ENCODE data around the gene ZBTB46.
"Not testable (repeated sequence)": the region's sequence is repeated elsewhere in the genome, so short reads cannot be mapped to it uniquely, and the experiment has no call there.

ZBTB46 gene

GRCh38 chr20:63778857-63779256, 52.2 kb downstream of the ZBTB46 start:
- DNase-seq (ENCODE audit: low read depth) = no peak
- H3K4me3 ChIP-seq (ENCODE audit: low read depth, low read length) = no peak overlapping the region
- no peak for TF ChIP-seq CTCF (IDR thresholded peaks at IDR 0.05; ENCODE audit: low read depth, low read length, missing control alignments)

GRCh38 chr20:63778034-63778752, 52.9 kb downstream of the ZBTB46 start:
- TF ChIP-seq CTCF (IDR thresholded peaks at IDR 0.05; ENCODE audit: low read depth, low read length, missing control alignments) = no peak
- no peak for DNase-seq (ENCODE audit: low read depth)
- H3K4me3 ChIP-seq (ENCODE audit: low read depth, low read length) = no peak overlapping the region

GRCh38 chr20:63777614-63778013, 53.5 kb downstream of the ZBTB46 start:
- no peak for DNase-seq (ENCODE audit: low read depth)
- H3K4me3 ChIP-seq (ENCODE audit: low read depth, low read length) = no peak overlapping the region
- no peak for TF ChIP-seq CTCF (IDR thresholded peaks at IDR 0.05; ENCODE audit: low read depth, low read length, missing control alignments)

GRCh38 chr20:63776875-63777274, 54.2 kb downstream of the ZBTB46 start:
- DNase-seq (ENCODE audit: low read depth); H3K4me3 ChIP-seq (ENCODE audit: low read depth, low read length): not testable (repeated sequence)

- DNase-seq (ENCODE audit: low read depth) = no peak
- no peak overlapping the region for H3K4me3 ChIP-seq (ENCODE audit: low read depth, low read length)
- TF ChIP-seq CTCF (IDR thresholded peaks at IDR 0.05; ENCODE audit: low read depth, low read length, missing control alignments) = peak; percentile 31
Measured at GRCh38 chr20:63775096-63775978, 55.7 kb downstream of the ZBTB46 start.

- DNase-seq (ENCODE audit: low read depth) = no peak
- no peak overlapping the region for H3K4me3 ChIP-seq (ENCODE audit: low read depth, low read length)
- TF ChIP-seq CTCF (IDR thresholded peaks at IDR 0.05; ENCODE audit: low read depth, low read length, missing control alignments) = no peak
Measured at GRCh38 chr20:63774306-63774705, 56.8 kb downstream of the ZBTB46 start.

- TF ChIP-seq CTCF (IDR thresholded peaks at IDR 0.05; ENCODE audit: low read depth, low read length, missing control alignments) = no peak
- DNase-seq (ENCODE audit: low read depth) = no peak
- H3K4me3 ChIP-seq (ENCODE audit: low read depth, low read length) = no peak overlapping the region
Measured at GRCh38 chr20:63773571-63774241, 57.4 kb downstream of the ZBTB46 start.

All from GM12864 (cell line).